ENCODE data around the gene ATRX.
"Not testable (repeated sequence)": the region's sequence is repeated elsewhere in the genome, so short reads cannot be mapped to it uniquely, and the experiment has no call there.

ATRX gene

DNA sequence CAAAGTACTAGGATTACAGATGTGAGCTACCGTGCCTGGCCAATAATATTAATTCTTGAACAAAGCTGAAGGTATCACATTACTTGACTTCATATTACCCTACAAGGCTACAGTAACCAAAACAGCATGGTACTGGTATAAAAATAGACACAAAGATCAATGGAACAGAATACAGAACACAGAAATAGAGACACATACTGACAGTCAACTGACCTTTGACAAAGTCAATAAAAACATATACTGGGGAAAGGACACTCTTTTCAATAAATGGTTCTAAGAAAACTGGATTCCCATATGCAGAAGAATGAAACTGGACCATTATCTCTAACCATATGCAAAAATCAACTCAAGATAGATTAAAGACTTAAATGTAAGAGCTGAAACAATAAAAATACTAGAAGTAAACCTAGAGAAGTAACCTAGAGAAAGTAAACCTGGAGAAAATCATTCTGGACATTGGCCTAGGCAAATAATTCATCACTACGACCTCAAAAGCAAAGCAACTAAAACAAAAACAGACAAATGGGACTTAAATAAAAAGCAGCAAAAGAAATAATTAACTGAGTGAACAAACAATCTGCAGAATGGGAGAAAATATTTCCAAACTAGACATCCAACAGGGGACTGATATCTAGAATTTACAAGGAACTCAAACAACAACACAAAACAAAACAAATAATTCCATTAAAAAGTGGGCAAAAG lies 182.2 kb downstream of the ATRX start:
- no peak for DNase-seq

DNA sequence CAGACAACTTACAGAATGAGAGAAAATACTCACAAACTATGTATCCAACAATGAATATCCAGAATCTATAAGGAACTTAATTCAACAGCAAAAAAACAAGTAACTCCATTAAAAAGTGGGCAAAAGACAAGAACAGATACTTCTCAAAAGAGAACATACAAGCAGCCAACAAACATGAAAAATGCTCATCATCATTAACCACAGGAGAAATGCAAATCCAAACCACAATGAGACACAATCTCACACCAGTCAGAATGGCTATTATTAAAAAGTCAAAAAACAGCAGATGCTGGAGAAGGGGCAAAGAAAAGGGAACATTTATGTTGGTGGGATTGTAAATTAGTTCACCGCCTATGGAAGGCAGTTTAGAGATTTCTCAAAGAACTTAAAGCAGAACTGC lies 188.5 kb downstream of the ATRX start:
- no peak for DNase-seq

DNA sequence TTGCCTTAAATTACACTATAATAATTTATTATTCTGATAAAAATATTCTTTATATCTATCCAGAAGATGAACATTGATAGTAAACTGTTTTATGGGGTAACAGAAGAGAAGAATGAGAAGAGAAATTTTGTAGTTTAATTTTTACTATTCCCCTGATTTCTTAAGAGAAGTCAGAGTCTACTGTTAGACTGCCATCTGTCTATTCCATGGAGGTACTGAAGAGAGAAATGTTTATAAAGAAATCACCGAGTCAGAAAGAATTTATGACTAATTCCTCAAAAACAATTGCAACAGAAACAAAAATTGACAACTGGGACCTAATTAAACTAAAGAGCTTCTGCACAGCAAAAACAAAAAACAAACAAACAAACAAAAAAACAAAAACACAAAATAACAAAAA lies 188.9 kb downstream of the ATRX start:
- DNase-seq: no peak

DNA sequence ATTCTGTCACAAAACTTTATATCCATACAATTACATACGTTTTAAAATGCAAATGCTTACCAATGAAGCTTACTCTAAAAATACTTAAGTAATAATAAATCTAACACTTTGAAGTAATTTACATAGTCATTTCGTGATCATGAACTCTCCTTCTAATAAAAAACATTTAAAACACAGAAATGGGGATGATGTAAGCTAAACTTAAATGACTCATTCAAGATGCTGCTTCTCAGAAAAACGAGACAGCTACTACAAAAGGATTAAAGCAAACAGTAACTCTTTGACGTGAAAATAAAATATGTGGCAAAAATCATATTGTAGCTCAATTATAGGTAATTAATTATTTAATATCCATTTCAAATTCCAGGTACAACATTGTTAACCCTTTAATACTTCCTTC lies 190.2 kb downstream of the ATRX start:
- DNase-seq: no peak

DNA sequence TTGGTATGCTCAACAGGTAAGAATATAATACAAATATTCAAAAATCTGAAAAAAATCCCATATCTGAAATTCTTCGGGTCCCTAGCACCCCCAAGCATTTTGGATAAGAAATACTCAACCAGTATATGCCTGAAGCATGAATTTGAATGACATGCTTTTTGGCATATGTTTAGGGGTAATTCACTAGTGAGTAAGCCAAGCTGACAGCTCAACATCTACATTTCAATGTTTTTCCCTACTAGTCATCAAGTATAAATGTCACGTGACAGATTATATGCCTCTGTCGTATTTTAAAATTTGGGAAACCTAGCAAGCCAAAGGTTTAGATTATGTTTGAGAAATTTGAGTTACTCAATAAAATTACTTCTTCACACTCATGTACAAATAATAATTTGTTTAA lies 213.7 kb downstream of the ATRX start:
- no peak for DNase-seq

DNA sequence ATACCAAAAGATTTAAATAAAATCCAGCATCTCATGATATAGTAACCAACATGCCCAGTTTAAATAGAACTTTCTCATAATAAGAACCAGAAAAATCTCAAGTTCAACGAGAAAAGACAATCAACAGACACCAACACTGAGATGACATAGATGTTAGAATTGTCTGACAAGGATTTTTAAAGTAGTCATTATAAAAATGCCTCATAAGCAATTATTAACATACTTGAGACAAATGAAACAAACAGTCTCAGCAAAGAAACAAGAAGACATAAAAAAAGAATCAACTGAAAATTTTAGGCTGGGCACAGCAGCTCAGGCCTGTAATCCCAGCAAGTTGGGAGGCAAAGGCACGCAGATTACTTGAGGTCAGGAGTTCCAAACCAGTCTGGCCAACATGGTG lies 220.7 kb downstream of the ATRX start:
- no peak for DNase-seq

DNA sequence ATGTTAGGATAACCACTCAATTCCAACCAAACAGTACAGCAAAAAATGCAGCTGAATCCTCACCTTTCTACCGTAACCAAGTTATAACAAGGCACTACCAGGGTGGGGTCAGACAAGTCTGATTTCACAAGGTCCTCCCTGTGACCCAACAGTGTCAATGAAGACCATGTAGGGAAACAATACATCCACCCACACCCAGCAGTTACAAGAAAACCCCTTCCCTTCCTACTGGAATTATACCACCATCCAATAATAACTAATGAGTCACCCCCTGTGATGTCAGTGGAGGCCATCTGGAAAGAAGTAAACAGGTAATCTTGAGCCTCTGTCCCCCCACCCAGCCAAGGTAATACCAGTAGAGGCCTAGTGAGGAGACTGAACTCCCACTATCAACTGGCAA lies 221.2 kb downstream of the ATRX start:
- DNase-seq: no peak

DNA sequence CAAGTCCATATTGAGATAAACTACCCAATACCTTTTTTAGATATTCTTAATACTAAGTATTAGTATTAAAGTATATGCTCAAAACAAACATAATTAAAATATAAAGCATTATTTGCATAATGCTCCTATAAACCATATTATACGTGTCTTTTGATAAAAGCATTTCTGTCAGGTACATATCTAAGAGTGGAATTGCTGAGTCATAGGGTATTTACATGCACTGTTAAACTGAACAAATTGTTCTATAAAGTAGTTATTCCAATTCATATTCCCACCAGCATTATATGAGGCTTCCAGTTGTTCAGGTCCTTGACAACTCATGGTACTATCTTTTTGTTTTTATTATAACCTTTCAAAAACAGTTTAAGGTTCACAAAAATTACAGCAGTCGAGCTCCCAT lies 224.6 kb downstream of the ATRX start:
- DNase-seq: no peak

DNA sequence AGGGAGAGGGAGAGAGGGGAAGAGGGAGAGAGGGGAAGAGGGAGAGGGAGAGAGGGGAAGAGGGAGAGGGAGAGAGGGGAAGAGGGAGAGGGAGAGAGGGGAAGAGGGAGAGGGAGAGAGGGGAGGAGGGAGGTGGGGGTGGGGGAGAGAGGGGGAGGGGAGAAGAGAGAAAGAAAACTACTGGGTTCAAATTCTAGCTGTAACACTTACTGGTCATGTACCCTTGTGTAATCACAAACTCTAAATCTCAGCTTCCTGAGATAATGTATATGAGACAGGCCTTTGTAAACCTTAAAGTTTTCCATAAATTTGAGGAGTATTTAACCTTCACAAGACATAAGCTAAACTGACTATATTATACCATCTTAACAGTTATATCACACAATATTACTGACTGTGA lies 229.7 kb downstream of the ATRX start:
- DNase-seq: no peak

DNA sequence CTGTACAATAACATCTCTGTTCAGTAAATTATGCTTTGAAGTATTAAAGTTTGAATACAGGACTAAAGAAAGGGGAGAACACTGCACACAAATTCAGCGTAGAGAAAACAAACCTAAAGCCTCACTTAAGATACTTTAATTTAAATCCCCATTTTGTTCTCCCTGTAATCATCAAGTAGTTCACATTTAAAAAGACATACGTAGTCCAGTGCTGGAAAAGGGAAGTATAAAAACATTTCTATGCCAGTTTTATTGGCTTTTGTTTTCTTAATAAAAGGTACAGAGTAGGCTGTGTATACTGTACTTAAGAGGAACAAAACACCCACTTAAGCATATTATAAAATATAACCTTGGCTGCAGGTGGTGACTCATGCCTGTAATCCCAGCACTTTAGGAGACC lies 237.3 kb downstream of the ATRX start:
- no peak for DNase-seq

DNA sequence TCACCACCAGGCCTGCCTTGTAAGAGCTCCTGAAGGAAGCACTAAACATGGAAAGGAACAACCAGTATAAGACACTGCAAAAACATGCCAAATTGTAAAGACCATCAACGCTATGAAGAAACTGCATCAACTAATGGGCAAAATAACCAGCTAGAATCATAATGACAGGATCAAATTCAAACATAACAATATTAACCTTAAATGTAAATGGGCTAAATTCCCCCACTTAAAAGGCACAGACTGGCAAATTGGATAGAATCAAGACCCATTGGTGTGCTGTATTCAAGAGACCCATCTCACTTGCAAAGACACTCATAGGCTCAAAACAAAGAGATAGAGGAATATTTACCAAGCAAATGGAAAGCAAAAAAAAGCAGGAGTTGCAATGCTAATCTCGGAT lies 246.2 kb downstream of the ATRX start:
- not testable (repeated sequence) for DNase-seq

DNA sequence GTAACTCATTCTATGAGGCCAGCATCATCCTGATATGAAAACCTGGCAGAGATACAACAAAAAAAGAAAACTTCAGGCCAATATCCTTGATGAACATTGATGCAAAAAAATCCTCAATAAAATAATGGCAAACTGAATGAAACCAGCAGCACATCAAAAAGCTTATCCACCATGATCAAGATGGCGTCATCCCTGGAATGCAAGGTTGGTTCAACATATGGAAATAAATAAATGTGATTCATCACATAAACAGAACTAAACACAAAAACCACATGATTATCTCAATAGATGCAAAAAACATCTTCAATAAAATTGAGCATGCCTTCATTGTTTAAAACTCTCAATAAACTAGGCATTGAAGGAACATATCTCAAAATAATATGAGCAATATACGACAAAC lies 254.8 kb downstream of the ATRX start:
- DNase-seq: not testable (repeated sequence)

DNA sequence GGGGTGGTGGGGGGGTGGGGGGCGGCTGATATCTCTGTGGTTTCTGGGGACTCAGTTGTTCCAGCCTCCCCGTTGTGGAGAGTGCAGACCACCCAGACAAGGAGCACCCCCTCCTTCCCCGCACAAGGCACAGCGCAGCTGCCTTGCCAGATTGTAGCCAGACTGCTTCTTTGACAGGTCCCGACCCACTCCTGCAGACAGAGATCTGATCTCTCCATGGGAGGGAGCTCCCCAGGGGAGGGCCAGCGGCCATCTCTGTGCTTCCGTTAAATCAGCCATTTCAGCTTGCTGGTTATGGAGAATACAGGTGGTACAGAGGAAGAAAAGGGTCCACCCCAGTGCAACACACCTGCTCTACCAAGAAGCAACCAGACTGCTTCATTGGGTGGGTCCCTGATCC lies 258.0 kb downstream of the ATRX start:
- DNase-seq: no peak

DNA sequence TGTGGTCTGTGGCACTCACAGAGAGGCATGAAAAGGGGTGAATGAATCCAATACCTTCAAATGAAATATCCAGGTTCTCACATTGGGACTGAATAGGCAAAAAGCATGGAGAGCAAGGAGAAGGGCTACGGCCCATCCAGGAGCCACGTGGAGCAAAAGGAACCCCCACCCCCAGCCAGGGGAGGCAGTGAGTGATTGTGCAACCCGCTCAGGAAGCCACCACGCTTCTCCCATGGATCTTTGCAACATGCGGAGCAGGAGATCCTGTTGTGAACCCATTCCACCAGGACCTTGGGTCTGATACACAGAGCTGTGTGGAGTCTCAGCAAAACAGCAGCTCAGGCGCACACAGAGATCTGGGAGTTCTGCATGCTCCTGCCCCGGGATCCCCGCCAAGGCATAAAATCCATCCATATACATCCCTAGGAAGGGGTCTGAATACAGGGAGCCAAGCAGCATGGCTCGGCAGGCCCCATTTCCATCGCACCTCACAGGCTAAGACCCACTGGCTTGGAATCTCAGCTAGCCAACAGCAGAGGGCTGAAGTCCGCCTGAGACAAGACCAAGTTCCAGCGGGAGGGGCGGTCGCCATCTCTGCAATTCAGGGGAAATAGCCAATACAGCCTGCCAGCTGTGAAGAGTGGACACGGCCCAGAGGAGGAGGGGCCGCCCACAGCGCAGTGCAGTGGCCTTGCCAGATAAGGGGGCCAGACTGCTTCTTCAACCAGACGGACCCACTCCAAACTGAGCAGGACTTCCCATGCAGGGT lies 258.6 kb downstream of the ATRX start:
- DNase-seq: no peak

DNA sequence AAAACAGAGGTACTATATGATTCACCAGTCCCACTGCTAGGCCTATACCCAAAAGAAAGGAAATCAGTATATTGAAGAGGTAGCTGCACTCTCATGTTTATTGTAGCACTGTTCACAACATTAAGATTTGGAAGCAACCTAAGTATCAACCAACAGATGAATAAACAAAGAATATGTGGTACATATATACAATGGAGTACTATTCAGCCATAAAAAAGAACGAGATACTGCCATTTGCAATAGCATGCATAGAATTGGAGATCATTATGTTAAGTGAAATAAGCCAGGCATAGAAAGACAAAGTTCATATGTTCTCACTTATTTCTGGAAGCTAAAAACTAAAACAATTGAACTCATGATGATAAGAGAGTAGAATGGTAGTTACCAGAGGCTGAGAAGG lies 266.3 kb downstream of the ATRX start:
- no peak for DNase-seq

DNA sequence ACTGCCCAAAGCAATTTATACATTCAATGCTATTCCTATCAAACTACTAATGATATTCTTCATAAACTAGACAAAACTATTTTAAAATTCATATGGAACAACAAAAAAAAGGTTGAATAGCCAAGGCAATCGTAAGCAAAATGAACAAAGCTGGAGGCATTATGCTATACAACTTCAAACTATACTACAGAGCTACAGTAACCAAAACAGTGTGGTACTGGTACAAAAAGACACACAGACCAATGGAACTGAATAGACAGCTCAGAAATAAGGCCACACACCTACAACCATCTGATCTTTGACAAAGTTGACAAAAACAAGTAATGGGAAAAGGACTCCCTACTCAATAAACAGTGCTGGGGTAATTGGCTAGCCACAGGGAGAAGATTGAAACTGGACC lies 271.8 kb downstream of the ATRX start:
- DNase-seq: no peak

DNA sequence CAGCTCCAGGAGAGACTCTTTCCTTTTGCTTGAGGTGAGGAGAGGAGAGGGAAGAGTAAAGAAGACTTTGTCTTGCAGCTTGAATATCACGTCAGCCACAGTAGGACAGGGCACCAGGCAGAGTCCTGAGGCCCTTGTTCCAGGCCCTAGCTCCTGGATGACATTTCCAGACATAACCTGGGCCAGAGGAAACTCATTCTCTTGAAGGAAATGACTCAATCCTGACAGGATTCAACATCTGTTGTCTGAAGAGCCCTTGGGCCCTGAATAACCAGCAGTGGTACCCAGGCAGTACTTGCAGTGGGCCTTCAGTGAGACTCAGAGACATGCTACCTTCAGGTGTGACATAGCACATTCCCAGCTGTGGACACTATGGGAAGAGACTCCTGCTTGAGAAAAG lies 276.0 kb downstream of the ATRX start:
- DNase-seq: no peak

DNA sequence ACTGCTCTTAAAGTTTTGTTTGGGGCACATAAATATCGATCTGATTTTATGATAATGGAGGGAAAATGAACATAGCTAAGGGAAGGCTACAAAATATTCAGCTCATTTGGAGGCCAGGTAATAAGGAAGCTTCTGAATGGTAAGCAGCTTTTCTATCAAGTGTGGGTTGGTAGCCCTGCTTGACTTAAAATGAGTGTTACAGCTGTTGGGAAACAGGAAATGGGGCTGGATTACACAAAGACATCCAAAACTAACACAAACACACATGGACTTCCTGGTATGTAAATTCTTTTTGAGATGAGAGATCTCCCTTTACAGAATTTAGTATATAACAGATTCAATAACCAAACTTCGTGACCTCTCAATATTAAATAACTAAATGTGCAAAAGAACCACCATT lies 280.8 kb downstream of the ATRX start:
- DNase-seq: no peak

DNA sequence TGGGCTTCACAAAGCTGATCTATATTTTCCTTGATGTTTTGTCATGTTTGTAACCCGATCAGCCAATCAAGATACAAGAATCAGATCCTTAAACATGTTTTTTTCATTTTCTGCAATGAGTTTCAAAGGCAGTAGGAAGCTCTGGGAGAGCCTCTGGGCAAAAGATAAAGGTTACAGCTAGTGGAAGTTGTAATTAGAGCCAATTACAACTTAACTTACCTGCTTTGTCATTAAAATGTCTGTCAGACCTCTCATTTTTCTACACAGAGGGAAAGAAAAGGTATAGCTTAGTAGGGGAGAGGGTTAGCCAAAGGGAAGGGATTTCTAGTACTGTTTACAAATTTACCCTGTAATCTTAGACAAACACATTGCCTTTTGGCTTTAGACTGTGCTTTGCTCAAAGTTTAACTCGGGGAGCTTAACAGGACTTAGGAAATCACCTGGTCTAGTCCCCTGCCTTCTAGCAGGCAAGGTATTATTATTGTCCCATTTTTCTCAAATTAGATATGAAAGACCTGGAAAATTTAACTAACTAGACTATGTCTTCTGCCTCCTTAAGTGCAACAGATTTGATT lies 283.0 kb downstream of the ATRX start:
- no peak for DNase-seq

DNA sequence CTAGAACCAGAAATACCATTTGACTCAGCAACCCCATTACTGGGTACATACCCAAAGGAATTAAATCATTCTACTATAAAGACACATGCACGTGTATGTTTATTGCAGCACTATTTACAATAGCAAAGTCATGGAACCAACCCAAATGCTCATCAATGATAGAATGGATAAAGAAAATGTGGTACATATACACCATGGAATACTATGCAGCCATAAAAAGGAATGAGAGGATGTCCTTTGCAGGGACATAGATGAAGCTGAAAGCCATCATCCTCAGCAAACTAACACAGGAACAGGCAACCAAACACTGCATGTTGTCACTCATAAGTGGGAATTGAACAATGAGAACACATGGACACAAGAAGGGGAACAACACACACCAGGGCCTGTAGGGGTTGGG lies 285.9 kb downstream of the ATRX start:
- not testable (repeated sequence) for DNase-seq

DNA sequence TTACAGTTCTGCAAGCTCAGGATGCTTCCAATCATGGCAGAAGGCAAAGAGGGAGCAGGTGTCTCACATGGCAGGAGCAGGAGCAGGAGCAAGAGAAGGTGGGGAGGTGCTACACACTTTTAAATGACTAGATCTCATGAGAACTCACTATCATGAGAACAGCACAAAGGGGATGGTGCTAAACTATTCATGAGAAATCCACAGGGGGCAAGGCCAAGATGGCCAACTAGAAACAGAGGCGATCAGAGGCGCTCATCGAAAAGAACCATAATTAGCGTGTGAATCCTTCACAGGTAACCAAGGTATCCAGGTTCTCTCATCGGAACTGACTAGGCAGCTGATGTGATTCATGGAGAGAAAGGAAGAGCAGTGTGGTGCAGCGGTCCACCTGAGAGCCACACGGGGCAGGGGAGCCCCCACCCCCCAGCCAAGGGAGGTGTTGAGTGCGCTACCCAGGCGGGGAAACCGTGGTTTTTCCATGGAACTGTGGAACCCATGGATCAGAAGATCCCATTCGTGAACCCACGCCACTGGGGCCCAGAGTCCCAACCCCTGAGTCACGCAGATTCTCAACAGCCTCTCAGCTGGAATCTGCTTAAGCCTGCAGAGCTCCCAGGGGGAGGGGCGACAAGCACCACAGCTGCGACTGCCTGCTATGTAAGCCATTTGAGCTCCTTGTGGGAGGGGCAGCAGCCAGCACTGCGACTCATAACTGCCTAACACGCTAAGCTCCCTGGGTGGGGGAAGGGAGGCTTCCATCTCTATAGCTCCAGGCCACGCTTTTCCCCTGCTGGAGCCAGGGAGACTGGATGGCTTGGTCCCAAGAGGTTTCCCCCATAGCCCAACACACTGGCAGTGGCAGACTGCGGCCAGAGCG lies 292.1 kb downstream of the ATRX start:
- no peak for DNase-seq

DNA sequence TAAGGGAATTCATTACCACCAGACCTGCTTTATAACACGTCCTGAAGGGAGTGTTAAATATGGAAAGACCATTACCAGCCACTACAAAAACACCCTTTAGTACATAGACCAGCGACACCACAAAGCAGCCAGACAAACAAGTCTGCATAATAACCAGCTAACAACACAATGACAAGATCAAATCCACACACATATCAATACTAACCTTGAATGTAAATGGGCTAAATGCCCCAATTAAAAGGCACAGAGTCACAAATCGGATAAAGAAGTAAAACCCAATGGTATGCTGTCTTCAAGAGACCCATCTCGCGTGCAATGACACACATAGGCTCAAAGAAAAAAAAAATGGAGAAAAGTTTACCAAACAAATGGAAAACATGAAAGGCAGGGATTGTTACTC lies 302.0 kb downstream of the ATRX start:
- DNase-seq: no peak

DNA sequence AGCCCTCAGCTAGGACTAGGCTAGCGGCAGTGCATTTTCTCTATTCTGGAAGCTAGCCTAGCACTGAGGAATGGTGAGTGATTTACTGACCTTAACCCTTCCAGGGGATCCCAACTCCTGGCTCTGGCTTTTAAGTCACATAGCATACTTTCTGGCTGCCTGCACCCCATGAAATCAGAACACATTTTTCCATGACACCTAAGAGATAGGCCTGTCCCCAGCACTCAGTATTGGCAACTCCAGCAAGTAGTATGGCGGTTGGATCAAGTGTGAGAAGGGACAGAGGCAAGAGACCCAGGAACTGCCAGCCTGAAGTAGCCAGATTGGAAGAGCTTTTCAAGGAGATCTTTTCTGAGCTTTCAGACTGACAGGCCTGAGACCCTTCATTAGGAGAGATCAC lies 330.6 kb downstream of the ATRX start:
- no peak for DNase-seq

All from KG1 (cell line).